Superior temporal gyrus (tissue), 1 donor: Measurements from ENCODE around the gene PRUNE1.
A peak's percentile ranks its signal among the peaks of the same experiment; 100 is the strongest.

ENCODE experiments used
- DNase-seq: peaks from one replicate; pipeline ENCODE4 v3.0.0-alpha.2; 2016; ENCODE audit errors: extremely low spot score

PRUNE1 gene

DNA sequence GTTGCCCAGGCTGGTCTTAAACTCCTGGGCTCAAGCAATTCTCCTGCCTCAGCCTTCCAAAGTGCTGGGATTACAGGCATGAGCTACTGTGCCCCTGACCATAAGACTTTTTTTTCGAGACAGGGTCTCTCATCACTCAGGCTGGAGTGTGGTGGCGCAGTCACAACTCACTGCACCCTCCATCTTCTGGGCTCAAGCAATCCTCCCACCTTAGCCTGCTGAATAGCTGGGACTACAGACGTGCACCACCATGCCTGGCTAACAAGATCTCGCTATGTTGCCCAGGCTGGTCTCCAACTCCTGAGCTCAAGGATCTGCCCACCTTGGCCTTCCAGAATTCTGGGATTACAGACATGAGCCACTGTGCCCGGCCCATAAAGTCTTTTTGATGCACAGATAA is 41.2 kb downstream of the PRUNE1 start:
- DNase-seq, result no peak

DNA sequence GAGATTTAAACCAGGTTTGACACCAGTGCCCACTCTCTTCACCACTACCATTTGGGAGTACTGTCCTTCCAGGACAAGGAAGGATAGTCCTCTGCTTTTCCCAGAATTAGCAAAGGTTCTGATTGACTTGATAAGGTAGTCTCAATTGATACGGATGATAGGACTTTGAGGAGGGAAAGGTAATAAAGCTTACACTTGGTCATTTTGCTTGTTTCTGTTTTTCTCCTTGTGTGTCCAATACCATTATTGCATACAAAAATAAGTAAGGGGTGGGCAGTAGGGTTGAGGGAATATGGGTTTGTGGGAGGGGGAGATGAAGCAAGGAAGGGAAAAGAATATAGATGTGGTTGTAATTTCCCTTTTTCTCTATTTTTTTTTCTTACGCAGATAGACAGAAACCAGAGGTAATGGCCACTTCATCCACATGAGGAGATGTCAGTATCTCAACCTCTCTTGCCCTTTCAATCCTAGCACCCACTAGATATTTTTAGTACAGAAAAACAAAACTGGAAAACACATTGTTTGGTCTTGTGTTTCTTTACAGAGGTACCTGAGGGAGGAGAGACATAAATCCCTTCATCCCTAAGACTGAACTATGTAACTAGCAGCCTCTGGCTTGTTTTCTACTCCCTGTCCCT is 41.9 kb downstream of the PRUNE1 start:
- no peak for DNase-seq

DNA sequence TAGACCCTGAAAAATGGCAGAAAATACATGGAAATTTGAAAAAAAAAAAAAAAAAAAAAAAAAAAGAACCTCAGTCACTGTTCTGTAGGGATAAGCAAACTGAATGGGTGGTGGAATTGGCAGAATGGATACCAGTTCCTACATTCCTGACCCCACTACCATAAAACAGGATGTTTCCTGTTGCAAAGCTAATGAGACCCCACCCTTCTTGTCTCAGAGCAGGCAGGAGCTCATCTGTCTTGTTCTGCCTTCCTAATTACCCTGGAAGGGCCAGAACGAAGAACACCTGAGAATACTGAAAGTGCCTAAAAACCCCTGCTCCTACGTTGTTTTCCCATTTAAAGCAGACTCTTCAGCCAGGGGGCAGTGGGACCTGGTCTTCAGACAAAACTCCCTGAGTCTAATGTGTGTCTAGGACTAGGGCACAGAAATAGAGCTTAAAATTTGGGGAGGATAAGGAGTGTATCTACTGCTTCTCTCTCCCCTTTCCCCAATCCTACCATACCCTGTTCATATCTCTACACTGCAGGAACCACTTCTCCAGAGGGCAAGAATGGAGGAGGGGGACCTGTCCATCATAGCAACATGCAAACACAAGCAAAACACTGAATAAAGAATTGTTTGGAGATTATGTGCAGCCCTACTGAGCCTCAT is 43.2 kb downstream of the PRUNE1 start:
- DNase-seq, result no peak

DNA sequence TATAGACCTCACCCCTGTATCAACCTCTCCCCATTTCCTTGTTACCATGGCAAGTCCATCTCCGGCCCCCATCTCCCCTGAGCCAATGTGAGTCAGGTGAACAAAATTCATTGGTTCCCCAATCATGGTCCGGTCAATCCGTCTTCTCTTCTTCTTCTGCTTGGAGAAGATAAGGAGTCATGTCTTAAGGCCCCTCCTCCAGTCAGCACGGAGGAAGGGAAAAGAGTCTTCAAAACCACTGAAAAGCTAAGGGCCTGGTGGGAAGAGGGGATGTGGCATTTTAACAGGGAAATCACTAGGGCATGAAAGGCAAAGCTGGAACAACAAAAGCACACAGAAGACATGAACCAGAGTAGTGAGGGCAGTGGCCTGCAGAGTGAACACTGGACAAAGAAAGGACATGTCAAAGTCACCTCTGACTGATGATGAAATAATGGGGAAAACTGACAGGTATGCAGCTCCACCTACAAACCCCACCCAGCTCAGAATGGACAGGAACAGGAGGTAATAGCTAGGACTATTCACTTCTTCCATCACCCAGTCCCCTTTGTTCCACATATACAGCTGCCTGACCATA is 46.8 kb downstream of the PRUNE1 start:
- DNase-seq, result no peak

DNA sequence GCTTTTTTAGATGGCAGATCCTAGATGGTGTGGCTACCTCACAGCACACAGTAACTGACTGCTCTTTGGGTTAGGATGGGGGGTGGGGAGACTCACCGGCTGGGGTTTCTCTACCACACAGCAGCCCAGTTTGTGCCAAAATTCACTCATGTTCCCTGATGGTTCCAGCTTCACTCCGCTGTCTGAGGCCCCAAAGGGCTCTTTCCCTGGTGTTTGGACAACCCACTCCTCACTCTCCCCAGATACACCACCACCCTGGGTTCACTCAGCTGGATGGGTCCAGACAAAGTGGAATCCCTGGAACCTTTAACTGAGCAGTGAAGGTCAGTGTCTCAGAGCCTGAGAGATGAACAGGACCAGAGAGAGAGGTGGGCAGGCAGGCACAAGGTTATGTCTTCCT is 47.3 kb downstream of the PRUNE1 start:
- no peak for DNase-seq

DNA sequence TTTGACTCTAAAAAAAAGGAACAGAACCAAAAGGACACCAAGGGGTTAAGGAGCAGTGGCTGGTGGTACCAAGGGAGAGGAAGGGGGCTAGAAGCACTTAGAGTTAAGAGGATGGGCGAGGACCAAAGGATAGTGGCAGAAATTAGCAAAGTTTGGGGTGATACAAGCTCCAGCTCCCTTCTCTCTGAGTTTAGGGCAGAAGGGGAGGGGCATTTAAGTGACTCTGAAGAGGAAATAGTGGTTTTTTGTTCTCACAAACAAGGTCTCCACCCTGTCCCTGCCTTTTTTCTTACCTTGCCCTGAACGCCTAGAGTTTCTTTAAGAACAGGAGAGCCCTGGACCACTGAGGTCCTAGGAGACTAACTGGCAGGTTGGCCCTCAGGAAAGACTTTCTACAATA is 47.9 kb downstream of the PRUNE1 start:
- DNase-seq, result no peak

DNA sequence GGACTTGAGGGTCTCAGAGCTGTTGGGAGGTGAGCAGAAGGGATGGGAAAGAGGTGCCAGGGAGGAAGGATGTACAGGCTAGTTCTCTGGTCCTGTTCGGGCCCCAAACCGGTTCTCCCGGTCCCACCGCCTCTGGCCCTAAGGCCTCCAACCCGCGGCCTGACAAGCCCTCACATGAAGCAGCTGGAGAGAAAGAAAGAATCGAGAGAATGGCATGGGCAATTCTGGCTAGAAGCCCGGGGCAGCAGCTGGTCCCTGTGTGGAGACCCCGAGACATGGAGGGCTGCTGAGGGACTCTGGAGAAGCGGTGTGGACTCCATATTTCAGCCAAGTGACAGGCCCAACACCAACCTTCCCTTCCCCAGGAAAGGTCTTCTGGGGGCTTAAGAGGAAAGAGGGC is 50.4 kb downstream of the PRUNE1 start:
- peak; percentile 18 for DNase-seq

DNA sequence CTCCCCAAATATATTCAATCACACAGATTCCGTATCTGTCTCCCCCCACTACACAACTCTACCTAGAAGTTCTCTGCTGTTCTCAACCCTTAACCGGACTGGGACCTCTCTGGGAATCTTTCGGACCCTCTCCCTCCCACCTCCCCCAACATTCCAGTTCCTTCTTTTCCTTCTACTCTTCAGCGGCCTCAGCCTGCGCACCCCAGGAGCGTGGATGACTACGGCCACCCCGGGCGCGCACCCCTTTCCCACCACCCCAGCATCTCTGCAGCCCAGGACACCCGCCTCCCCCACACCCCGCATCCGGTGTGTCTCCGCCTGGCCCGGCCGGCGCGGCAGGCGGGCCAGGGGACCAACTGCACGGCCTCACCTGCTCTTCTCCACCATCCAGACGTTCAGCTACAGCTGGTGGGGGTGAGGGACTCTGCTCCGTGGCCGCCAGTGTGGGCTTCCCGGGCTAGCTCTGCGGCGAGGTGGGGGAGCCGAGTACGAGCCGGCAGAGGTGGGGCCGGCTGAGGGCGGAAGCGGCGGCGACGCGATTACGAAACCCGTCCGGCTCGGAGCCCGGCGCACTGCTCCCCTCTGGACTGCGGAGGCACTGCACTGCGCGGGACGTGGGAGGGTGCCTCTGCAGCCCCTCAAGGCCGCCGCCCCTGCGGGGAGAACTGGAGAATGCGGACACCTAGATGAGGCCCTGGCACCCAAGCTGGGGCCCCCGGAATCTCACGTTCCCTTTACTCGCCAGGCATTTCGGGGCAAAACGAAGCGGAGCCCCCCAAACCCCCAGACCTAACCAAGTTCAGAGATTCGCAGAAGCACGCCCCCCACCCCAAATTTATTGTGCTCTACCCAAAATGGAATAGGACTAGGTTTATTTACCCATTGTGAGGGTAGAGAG is 51.1 kb downstream of the PRUNE1 start, which contains the start of gene CDC42SE1:
TSS of gene CDC42SE1 (minus strand) at position 514 of the 898 bp plus-strand sequence. CDS start 3,892 bp downstream, outside the sequence.
- peak; percentile 85 for DNase-seq

DNA sequence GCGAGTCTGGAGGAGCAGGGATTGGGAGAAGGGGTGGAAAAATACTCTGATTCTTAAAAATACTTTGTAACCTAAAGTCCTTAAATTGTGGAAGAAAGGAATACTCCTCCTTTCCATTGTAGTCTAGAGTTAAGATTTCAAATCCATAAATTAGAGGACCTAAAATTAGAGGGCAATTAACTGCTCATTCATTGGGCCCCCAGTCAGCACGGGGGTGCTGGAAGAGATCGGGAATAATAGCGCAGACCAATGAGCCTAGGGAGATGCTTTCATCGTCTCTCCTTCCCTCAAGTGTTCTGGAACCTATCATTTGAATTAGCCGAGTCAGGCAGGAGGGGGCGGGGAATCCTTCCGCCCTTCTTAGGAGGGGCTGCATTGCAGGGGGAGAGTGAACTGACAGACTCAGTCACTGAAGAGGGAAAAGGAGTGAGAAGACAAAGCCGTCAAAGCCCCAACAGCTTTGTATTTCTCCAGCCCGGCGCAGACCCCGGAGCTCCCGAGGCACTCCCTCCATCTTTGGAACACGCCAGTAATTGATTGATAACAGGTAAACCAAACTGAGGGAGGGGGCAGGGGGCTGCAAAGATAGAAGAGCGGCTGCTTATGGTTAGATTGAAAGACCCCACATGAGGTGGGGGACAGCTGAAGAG is 51.9 kb downstream of the PRUNE1 start, which contains the start of gene MLLT11:
TSS of gene MLLT11 (plus strand) at position 391 of the 650 bp plus-strand sequence. CDS start 6,828 bp downstream, outside the sequence.
- DNase-seq, result peak; percentile 86

DNA sequence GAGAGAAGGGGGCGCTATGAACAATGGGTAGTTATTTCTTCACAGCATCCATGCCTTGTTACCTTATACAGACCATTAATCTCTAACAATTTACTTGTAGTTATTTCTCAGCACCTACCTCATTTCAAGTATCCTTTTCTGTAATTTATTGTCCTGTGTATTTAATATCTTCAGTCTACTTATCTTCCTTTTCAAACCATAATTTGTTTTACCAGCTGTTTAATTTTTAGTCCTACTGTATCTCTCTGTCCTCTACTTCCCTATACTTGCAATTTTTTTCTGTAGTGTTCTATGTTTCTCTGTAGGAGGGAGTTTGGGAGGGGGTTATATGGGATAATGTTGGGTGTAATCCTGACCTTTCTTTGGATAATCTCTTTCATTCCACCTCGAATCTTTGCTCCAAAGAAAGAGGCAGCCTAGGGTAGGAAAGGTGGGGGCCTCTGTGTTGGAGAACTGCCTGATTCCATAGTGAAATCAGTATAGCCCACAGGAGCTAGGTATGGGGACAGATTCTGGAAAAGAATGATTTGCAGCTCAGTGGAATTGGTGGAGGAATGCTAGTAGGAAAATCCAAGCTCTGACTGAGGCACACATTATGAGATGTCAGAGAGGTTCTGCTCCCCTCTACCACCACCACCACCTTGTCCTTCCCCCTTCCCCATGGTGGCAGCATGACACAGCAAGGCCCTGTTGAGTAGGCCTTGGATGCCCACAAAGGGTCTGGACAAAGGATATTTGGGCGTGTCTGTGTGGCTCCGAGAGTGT is 52.6 kb downstream of the PRUNE1 start:
- peak; percentile 63 for DNase-seq

DNA sequence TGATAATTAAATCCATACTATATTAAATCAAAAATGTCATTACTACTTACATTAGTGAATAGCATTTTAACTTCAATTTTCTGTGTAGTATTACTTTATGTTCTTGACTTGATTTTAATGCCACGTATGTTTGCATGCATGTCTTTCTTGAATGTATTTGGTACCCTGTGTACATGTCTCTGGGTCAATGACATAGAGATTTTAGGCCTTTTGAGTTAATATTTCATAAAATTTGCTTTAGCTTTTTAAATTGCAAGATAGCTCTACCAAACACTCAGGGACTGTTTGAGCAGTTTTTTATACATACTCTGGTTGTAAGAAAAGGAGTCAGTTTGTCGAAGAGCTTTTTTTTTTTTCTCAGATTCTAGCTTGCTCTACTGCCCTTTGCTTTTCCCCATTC is 53.5 kb downstream of the PRUNE1 start:
- DNase-seq, result peak; percentile 15

DNA sequence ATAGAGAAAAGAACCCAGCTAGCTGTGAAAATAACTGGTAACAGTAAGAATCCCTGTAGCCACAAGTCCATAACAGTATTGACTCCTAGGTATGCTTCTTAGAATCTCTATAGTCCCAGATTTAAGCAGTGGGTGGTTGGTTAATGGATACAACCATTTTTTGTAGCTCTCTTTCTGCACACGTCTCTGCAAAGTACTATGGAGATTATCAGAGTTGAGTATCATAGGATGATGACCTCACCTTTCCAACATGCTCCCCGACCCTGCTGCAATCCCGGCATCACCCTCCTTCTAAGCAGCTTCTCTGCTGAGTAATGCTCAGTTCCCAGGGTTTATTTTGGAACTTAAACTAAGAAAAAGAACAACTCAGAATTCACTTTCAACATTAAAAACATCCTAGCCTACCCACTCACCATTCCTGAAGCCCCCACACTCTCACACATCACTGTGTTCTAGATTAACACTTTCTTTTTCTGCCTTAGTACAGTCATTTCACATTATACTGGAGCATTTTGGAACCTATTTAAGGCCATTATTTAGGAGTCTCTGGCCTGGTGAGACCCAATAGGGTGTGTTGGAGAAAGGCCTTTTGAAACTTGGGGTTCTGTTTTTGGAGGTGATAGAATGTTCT is 54.6 kb downstream of the PRUNE1 start:
- DNase-seq, result peak; percentile 19

DNA sequence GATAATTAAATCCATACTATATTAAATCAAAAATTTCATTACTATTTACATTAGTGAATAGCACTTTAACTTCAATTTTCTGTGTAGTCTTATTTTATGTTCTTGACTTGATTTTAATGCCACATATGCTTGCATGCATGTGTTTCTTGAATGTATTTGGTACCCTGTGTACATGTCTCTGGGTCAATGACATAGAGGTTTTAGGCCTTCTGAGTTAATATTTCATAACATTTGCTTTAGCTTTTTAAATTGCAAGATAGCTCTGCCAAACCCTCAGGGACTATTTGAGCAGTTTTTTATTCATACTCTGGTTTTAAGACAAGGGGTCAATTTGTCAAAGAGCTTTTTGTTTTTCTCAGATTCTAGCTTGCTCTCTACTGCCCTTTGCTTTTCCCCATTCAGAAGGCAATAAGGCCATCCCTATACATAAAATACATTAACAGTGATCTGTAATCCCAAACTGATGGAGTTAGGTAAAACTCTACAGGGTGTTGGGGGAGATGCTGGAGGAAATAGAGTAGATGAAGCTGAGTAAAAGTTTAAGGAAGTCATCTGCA is 56.9 kb downstream of the PRUNE1 start:
- no peak for DNase-seq

DNA sequence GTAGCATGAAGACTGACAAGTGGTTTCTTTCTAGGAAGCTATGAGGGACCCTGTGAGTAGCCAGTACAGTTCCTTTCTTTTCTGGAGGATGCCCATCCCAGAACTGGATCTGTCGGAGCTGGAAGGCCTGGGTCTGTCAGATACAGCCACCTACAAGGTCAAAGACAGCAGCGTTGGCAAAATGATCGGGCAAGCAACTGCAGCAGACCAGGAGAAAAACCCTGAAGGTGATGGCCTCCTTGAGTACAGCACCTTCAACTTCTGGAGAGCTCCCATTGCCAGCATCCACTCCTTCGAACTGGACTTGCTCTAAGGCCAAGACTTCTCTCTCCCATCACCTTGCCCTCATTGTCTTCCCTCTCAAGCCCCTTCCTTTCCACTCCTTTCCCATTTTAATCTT is 58.9 kb downstream of the PRUNE1 start:
- no peak for DNase-seq

DNA sequence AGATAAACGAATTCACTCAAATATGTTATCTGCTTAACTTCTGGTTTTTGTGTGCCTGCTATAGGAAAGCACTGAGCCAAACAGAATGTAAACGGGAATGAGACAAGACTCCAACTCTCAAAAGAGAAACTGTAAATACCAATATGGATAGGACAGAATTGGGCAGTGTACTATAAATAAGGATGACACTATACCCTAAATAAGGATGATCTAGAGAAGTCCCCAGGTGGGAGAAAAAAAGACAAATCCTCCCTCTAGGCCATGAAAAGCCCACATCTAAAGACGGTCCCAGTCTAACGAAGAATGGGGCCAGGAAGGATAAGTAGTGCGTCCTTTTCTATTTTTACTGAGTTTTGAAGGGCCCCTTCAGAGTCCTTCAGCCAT is 60.8 kb downstream of the PRUNE1 start:
- no peak for DNase-seq

DNA sequence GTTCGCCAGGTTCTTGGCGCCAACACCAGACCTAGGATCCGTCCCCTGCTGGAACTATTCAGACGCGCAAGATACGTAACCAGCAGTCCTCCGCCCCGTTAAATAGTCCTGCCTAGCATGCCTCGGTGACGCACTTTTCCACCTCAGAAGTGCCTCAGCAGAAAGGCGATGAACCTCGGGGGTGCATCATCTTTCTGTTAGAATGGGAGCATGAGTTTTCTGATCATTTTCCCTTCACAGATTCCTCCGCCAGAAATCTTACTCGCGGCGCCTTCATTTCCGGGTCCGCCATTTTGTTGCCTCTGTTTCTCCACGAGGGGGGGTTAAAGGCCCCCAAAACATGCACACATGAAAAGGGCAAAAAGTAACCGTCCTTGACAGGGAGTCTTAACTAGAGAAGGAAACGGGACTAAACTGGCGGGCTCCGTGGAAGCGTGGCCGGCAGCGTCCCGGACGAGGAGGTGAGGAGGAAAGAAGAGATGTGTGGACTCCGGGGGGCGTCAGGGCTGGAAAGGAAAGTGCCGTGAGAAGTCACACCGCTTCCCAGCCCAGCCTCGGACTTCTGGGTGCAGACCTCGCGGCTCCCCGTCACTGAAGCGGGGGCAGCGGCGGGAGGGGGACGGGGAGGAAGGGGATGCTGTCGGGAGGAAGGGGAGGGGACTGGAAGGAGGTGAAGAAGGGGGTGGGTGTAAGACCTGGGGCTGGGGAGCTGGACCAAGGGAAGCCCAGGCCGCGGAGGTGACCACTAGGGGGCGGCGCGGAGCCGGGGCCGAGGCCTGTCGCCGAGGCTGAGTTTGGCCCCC is 62.4 kb downstream of the PRUNE1 start, which contains the start of gene GABPB2:
TSS of gene GABPB2 (plus strand) at position 288 of the 803 bp plus-strand sequence. CDS start 17,429 bp downstream, outside the sequence.
- DNase-seq, result peak; percentile 94

DNA sequence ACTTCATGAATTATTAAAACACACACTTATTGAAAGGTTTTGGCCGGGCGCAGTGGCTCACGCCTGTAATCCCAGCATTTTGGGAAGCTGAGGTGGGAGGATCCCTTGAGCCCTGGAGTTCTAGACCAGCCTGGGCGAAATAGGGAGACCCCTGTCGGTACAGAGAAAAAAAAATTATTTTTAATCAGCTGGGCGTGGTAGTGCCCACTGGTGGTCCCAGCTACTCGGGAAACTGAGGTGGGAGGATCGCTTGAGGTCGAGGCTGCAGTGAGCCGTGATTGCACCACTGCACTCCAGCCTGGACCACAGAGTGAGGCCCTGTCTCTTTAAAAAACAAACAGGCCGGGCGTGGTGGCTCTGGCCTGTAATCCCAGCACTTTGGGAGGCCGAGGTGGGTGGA is 64.0 kb downstream of the PRUNE1 start:
- DNase-seq, result no peak
